ENCODE data around the gene TRIB2.

DNA sequence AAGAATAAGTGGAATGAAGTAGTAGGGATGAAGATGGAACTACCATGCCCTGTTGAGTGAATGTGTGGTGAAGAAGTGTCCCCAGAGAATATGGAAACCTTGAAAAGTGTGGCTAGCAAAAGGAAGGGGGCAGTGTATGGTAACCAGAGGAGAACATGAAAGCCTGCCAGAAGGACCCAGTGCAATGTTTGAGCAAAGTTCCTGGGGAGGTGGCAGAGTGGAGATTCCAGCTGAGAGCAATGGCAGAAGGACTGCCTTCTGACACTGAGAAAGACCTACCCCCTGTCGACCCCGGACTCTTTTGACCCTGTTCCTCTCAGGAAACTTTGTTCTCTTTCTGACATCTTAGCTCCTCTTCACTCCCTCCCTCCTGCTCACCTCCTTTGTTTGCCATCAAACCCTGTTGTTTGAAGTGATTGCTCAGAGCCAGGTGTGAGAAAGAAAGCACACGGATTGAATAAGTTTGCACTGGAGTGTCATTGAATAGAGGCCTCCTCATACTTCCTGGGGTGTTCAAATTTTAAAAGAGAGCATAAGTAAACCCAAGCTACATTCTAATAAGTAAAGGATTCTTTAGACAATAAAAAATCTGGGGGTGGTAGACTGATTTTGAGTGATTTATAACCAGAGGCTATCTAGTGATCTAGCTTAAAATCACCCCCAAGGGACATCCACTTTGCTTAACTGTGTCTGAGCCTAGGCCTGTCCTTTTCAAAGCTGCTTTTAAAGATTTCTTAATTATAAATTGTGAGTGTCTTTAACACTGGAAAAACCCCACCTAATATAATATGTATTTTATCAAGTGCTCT is 57.1 kb downstream of the TRIB2 start:
- TF ChIP-seq, protein P1, sequence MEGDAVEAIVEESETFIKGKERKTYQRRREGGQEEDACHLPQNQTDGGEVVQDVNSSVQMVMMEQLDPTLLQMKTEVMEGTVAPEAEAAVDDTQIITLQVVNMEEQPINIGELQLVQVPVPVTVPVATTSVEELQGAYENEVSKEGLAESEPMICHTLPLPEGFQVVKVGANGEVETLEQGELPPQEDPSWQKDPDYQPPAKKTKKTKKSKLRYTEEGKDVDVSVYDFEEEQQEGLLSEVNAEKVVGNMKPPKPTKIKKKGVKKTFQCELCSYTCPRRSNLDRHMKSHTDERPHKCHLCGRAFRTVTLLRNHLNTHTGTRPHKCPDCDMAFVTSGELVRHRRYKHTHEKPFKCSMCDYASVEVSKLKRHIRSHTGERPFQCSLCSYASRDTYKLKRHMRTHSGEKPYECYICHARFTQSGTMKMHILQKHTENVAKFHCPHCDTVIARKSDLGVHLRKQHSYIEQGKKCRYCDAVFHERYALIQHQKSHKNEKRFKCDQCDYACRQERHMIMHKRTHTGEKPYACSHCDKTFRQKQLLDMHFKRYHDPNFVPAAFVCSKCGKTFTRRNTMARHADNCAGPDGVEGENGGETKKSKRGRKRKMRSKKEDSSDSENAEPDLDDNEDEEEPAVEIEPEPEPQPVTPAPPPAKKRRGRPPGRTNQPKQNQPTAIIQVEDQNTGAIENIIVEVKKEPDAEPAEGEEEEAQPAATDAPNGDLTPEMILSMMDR (IDR thresholded peaks at IDR 0.05) = no peak
- TF ChIP-seq CBX8 (IDR thresholded peaks at IDR 0.05) (no peak), RAD21 (conservative IDR thresholded peaks at IDR 0.05 in 1 of 2, IDR thresholded peaks at IDR 0.05 in 1 of 2) (no peak), CBX2 (IDR thresholded peaks at IDR 0.05; ENCODE audit: borderline replicate concordance, low read depth) (no peak), JUNB (IDR thresholded peaks at IDR 0.05) (no peak), CEBPB (IDR thresholded peaks at IDR 0.05) (no peak), NFE2L2 (conservative IDR thresholded peaks at IDR 0.05; ENCODE audit: low read length) (no peak), POLR2A (IDR thresholded peaks at IDR 0.05; ENCODE audit: low read length) (no peak), RCOR1 (IDR thresholded peaks at IDR 0.05; ENCODE audit: low read depth, low read length) (no peak)
- TF ChIP-seq, protein P2, sequence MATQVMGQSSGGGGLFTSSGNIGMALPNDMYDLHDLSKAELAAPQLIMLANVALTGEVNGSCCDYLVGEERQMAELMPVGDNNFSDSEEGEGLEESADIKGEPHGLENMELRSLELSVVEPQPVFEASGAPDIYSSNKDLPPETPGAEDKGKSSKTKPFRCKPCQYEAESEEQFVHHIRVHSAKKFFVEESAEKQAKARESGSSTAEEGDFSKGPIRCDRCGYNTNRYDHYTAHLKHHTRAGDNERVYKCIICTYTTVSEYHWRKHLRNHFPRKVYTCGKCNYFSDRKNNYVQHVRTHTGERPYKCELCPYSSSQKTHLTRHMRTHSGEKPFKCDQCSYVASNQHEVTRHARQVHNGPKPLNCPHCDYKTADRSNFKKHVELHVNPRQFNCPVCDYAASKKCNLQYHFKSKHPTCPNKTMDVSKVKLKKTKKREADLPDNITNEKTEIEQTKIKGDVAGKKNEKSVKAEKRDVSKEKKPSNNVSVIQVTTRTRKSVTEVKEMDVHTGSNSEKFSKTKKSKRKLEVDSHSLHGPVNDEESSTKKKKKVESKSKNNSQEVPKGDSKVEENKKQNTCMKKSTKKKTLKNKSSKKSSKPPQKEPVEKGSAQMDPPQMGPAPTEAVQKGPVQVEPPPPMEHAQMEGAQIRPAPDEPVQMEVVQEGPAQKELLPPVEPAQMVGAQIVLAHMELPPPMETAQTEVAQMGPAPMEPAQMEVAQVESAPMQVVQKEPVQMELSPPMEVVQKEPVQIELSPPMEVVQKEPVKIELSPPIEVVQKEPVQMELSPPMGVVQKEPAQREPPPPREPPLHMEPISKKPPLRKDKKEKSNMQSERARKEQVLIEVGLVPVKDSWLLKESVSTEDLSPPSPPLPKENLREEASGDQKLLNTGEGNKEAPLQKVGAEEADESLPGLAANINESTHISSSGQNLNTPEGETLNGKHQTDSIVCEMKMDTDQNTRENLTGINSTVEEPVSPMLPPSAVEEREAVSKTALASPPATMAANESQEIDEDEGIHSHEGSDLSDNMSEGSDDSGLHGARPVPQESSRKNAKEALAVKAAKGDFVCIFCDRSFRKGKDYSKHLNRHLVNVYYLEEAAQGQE (IDR thresholded peaks at IDR 0.05) = no peak
- TF ChIP-seq, protein P3, sequence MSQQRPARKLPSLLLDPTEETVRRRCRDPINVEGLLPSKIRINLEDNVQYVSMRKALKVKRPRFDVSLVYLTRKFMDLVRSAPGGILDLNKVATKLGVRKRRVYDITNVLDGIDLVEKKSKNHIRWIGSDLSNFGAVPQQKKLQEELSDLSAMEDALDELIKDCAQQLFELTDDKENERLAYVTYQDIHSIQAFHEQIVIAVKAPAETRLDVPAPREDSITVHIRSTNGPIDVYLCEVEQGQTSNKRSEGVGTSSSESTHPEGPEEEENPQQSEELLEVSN (IDR thresholded peaks at IDR 0.05; ENCODE audit: borderline replicate concordance, low read depth) = no peak

All from A549 (cell line).